NCI-H82 treated with DMSO at 0.1 percent for 48 hours (cell line): ENCODE data around the gene VANGL2.

Experiments
- DNase-seq: peaks from one replicate; lab custom pipeline; 2025; ENCODE audit not compliant: unreplicated experiment; lab: John Stamatoyannopoulos, UW

Gene VANGL2

GRCh38 chr1:160404094-160404493 lies 3.7 kb downstream of the VANGL2 start:
- DNase-seq: no peak

GRCh38 chr1:160405331-160405877 lies 5.0 kb downstream of the VANGL2 start:
- no peak for DNase-seq

- no peak for DNase-seq
Observed at GRCh38 chr1:160406131-160406968, 6.0 kb downstream of the VANGL2 start.

GRCh38 chr1:160407839-160408801 lies 7.8 kb downstream of the VANGL2 start:
- DNase-seq: no peak

GRCh38 chr1:160408864-160409263 lies 8.5 kb downstream of the VANGL2 start:
- DNase-seq: no peak

GRCh38 chr1:160409486-160409885 lies 9.1 kb downstream of the VANGL2 start:
- DNase-seq: no peak

- no peak for DNase-seq
Observed at GRCh38 chr1:160410406-160411005, 10.1 kb downstream of the VANGL2 start.

- DNase-seq: no peak
Observed at GRCh38 chr1:160411271-160412027, 11.1 kb downstream of the VANGL2 start.

GRCh38 chr1:160412028-160412362 lies 11.6 kb downstream of the VANGL2 start:
- DNase-seq: no peak

GRCh38 chr1:160413716-160414115 lies 13.4 kb downstream of the VANGL2 start:
- peak; percentile 80 for DNase-seq

- no peak for DNase-seq
Observed at GRCh38 chr1:160414881-160415280, 14.5 kb downstream of the VANGL2 start.

- DNase-seq: no peak
Observed at GRCh38 chr1:160415696-160416290, 15.4 kb downstream of the VANGL2 start.

GRCh38 chr1:160416369-160416768 lies 16.0 kb downstream of the VANGL2 start:
- peak; percentile 16 for DNase-seq

GRCh38 chr1:160418483-160418882 lies 18.1 kb downstream of the VANGL2 start:
- DNase-seq: no peak

- no peak for DNase-seq
Observed at GRCh38 chr1:160419150-160419837, 18.9 kb downstream of the VANGL2 start.

GRCh38 chr1:160419838-160420169 lies 19.4 kb downstream of the VANGL2 start:
- no peak for DNase-seq

GRCh38 chr1:160420881-160421842 lies 20.8 kb downstream of the VANGL2 start:
- no peak for DNase-seq

- DNase-seq: no peak
Observed at GRCh38 chr1:160421881-160422280, 21.5 kb downstream of the VANGL2 start.

GRCh38 chr1:160423966-160424365 lies 23.6 kb downstream of the VANGL2 start:
- DNase-seq: no peak
